A172 (cell line): ENCODE data around the gene C10orf120. TPM values are rescaled to one million over a fixed set of nuclear protein-coding genes. Genes with fewer than 3 reads are reported as not detected.

Source experiments
- DNase-seq: peaks from one replicate; pipeline ENCODE4 v3.0.0-alpha.2; 2015; ENCODE audit warnings: low spot score
- total RNA-seq: library from RNA; depleted of rRNA; stranded (reverse); fragments of >200 nt; shearing (Covaris generic); gene quantifications from 2 replicates; pipeline ENCODE4 v1.2.3, GENCODE V29; 2014; rRNA removed

Gene C10orf120
- not detected in 2 replicates for total RNA-seq

DNA sequence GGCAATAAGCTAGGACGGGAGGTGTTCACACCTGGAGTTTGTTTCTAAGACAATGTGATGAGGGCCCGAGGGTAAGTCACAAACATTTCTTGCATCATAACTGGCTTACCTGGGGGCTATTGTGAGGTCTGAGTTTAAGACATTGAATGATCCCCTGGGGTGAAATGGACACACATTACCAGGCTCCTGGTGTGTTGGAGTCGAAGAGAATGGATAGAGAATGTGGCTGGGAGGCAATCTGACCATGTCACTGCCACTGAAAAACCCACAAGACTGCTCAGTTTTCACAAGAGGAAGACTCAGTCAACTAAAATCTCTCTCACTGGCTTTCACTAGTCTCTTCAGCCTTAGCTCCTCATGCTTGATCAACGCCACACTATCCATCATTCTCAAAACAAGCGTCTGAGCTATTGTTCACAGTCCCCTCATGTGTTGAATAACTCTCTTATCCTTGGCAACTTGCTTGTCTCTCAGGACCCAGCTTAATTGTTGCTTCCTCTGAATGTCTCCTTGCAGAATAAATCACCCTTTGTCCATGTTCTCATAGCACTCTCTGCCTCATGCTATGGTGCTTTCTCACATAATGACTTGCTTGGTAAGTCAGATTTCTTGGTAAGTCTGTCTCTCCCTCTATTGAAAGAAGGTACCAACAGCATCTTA, at the start of gene C10orf120:
C10orf120 (minus strand) TSS at position 51 of the 660 bp plus-strand sequence. CDS start 56 bp downstream, outside the sequence.
- DNase-seq = no peak

DNA sequence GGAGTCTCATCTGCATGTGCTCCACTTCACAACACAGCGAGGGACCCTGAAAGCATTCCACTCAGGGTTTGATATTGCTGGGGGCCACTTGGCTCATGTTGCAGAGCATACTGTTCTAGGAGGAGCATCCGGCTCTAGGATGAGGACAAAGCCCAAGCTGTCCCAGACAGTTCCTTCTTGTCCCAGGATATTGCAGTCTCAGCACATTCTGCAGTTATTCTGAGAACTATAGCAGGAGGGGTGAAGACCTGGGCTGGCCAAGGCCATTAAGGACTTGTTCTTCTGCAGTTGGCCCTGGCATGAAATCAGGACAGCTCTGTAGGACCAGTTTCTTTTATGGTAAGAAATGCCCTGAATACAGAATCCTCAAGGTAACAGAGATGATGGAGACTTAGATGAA, 48.9 kb upstream of the C10orf120 start:
- no peak for DNase-seq

DNA sequence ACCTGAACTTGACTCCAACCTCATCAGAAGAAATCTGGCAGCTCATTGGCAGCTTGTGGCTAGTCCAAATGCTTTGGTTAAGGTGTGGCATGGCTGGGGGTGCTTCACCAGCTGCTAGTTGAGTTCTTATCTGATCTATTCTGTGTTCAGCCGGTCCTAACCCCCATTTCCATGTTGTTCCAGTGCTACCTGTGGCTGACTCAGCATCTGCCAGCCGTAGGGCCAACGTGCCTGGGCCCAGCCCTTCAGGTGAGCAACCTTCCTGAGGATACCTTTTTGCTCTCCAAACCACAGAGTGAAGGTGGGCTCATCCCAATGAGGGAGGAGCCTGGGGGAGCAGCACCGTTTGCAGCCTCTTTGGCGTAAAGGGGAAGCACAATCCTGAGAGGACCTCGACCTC, 46.8 kb upstream of the C10orf120 start:
- DNase-seq = no peak

- DNase-seq = no peak
These were observed 44.6 kb upstream of the C10orf120 start for GRCh38 chr10:122744257-122744656.

DNA sequence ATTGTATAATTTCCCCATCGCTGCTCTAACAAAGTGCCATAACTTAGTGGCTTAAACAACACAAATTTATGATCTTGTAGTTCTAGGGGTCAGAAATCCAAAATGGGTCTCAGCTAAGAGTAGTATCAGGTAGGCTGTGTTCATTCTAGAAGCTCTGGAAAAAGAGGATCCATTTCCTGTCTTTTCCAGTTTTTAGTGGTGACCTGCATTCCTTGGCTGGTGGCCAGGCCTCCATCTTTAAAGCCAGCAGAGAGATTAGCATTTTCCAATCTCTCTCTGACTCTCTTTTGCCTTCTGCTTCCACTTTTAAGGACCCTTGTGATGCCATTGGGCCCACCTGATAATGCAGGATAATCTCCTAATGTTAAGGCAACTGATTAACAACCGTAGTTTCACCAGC, 41.0 kb upstream of the C10orf120 start:
- DNase-seq = peak; percentile 4

GRCh38 chr10:122738031-122738430, 38.4 kb upstream of the C10orf120 start:
- DNase-seq = no peak

DNA sequence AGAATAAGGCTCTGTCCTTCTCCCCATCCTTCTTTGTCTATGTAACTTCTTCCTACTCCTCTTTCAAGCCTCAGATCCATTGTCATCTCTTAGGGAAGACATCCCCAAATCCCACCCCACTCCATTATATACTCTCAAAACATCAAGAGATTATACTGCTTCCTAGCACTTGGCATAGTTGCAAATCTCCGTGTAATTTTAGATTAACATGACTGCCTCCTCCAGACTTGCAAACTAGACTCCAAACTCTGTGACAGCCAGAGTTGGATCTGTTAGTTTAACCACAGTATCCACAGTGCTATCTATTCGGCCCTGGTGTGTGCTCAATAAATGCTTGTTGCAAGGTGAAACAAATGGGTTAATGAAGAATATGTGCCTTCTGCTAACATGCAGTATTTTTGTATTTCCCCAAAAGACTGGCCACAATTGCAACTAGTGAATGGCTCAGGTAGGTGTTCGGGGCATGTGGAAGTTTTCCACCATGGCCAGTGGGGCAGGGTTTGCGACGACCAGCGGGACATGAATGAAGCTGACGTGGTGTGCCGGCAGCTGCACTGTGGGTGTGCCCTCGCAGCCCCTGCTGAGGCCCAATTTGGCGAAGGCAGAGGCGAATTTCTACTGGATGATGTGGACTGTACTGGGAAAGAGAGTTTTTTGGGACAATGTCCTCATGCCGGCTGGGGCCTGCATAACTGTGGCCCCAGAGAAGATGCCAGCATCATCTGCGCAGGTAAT, 34.5 kb upstream of the C10orf120 start:
- no peak for DNase-seq

DNA sequence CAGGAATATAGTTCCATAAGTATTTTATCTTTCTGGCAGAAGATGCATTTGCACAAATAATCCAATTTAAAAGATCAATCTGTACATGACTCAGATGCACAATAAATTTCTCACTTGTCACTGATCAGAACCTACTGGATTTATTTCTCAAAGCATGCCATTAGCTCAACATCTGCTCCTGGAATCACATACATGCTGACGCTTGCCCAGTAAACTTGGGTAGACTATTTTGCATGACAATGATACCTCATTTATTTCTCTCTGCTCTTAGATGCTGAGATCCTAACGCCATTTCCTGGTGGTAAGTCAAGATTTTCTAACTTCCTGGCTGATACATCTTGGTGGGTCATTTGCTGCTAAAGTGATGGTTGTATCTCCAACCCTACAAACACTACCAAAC, 33.8 kb upstream of the C10orf120 start:
- no peak for DNase-seq

DNA sequence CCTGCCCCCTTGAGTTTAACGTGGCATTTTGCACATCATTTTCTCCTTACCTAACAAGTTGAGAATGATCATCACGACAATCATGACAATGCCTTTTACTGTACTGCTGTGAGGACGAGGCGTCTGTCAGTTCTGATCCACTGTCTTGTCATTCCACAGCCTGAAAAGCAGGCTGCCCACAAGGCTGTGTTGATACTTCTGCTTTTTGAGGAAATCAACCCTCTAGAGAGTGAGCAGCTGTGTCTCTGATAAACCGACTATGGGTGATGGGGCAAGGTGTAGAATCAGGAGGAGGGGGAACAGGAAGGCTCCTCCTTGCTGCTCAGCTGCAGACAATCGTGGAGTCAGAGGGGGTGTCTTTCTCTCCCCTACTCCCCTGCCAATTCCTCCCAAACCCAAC, 30.6 kb upstream of the C10orf120 start:
- DNase-seq = no peak

- DNase-seq = no peak
These were observed 29.5 kb upstream of the C10orf120 start for GRCh38 chr10:122729126-122729525.

DNA sequence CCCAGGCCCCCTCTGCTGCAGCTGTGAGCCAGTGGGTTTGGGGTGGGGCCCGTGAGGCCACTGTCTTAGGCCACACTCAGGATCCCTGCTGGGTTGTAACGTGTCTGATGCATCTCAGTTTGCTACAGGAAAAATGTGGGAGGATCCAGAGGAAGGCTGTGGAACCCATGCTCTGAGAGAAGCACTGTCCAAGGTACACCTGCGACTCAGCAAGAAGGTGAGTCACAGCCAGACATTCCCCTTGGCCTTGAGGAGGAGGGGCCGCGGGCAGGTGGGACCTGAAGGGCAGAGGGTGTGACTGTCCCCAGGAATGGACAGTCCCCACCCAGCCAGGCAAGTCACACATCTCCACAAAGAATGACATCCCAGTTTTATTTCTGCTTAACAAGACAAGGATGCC, 27.8 kb upstream of the C10orf120 start:
- no peak for DNase-seq

- DNase-seq = no peak
These were observed 26.1 kb upstream of the C10orf120 start for GRCh38 chr10:122725768-122726167.

GRCh38 chr10:122725006-122725405, 25.4 kb upstream of the C10orf120 start:
- DNase-seq = no peak

GRCh38 chr10:122721111-122721510, 21.5 kb upstream of the C10orf120 start:
- no peak for DNase-seq

DNA sequence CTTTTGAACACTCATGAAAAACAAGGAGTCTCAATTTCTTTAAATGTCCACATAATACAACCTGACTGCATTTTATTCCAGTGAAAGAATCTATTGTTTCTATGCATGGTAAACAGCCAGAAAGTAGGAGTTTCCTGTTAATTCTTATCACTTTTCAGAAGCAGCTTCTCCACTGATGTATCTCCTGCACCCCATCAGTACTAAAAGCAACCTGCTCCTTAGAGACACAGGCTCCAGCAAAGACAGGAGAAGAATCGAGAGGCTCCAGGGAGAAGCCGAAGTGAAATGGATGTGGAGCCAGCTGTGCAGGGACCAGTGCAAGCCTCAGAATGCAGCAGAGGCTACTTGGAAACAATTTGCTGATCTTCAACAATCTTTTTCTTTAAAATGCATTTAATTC, 16.4 kb upstream of the C10orf120 start:
- DNase-seq = no peak

DNA sequence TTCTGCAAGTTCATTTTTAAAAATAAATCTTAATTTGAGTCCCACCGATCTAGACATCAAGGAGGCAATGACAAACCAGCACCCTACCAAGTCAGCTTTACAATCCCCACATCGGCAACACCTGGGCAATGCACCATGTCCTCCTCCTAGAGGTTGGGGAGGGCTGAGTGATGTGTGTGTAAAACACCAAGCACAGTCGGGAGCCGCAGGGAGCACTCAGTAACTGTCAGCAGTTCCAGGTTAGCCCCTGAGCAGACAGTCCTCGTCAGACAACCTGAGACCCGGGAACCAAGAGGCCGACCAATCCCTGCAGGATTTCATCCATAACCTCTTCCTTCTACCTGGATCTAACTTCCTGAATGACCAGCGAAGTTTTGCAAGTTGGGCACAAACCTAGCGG, 15.9 kb upstream of the C10orf120 start:
- DNase-seq = no peak

DNA sequence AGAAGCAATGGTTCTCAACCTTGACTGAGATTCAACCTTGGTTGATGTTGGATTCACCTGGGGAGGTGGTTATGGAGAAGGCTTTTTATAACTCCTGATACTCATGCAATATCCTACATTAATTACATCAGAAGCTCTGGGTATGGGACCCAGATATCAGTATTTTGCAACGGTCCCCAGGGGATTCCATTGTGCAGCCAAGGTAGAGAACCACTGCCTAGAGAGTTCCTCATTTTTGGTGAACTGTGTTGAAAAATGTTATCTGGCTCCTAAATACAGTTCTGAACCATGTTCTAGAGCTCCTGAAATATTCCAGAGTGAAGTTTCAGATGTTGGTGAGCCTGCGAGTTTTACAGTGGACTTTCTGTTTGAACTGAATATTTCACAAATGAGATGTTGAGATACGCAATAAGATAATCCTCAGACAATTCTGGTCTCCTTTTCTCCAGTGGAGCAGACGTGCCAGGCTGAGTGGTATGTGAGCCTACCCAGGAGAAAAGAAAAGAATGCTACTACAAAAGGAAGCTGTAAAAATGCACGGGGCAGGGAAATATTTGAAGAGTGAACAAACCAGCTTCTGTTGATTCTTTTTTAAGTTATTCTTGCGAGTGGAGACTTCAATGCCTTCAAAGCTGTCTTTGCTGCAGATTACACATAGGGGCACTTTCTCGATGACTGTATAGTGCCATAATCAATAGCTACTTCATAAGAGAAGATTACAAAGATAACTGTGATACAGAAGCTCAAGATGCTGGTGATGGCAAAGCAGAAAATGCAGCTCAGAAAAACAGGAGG, 13.6 kb upstream of the C10orf120 start:
- no peak for DNase-seq

- no peak for DNase-seq
These were observed 10.9 kb upstream of the C10orf120 start for GRCh38 chr10:122710576-122710975.

DNA sequence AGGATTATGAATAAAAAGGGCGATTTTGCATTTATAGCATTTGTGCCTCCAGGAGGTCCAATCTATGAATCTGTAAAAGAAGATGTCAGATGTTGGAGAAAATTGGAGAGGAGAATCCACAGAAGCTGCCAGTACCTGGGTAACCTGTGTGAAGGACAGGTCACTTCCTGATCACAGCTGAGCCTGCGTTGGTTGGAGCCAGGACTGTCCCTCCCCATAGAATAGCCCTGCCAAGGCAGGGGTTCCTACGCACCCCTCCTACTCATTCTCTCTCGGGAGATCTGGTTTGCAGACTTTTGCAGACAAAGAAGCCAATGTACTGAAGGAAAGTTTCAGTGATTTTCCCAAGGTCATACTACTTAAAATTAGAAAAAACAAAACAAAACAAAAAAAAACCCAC, 10.3 kb upstream of the C10orf120 start:
- DNase-seq = no peak

- DNase-seq = peak; percentile 2
These were observed 7.9 kb upstream of the C10orf120 start for GRCh38 chr10:122707535-122707934.

DNA sequence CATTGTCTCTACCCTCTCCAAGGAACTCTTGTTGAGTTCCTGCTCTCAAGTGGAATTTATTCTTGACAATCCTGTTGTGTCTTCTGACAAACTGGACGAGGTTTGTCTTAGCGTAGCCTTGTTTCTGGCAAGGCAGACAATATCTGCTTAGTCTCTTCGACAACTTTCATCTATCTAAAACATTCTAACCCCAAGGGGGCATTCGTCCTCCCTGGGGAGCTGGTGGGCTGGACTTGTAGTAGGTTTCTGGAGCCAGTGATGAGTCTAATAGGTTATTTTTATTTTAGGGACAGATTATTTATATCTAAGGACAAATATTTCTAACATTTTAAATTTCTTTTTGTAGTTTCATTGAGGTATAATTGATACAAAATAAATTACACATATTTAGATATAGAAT, 7.3 kb upstream of the C10orf120 start:
- no peak for DNase-seq

- DNase-seq = no peak
These were observed 6.8 kb upstream of the C10orf120 start for GRCh38 chr10:122706467-122706866.
